GM18526 (cell line): ENCODE data around the gene ASCL5.

ENCODE experiments used
- POLR2A ChIP-seq: IDR thresholded peaks from 3 replicates; pipeline ENCODE4 v1.6.1; 2011; ENCODE audit not compliant: insufficient read length; ENCODE audit errors: extremely low read depth

The ASCL5 gene

DNA sequence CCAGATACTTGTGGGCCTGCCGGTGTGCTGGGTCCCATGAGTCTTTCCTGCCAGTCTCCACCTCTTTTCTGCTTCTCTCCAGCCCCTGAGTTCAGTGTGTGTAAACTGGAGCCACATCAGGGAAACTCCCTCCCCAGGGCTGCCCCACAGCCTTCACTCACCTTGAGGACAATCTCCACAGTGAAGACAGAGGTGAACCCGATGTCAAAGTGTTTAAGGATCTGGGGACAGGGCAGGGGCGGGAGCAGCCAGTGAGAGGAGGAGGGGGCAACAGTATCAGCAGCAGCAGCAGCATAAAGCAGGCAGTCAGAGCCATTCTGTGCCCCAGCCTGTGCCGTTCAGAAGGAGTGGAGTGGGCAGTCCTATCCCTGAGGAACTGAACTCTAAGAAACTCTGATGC lies 58.0 kb downstream of the ASCL5 start:
- TF ChIP-seq POLR2A = no peak

DNA sequence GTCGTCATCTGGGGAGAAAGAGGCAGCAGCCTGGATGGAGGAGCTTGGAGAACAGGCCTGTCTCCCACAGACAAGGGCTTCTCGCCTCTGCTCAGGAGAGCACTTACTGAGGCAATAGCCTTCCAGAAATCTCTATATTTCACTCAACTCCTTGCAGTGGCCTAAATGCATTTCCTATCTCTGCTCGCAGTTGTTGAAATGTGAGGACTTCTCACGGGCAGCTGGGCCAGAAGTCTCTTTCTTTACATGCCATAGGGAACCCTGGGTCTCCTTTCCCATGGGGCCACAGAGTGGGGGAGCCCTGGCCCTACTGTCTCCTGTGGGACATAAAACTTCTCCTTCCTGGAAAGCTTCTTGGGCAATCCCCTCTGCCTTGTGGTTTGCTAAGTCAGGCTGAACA lies 60.0 kb downstream of the ASCL5 start:
- no peak for TF ChIP-seq POLR2A

DNA sequence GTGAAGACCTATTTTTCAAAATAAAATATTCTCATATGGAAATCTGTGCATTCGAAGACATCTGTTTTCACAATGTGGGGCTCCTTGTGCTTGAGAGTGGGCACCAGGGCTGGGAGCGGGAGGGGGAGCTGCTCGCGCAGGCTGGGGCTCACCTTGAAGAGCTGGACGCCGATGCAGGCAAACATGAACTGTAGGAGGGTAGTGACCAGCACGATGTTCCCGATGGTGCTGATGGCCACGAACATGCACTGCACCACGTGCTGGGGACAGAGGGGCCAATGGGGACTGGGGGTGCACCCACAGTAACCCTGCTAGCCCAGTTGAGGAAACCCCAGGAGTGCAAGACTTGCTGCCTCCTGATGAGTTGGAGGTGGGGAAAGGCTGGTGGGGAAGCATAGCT lies 61.3 kb downstream of the ASCL5 start:
- TF ChIP-seq POLR2A = no peak

DNA sequence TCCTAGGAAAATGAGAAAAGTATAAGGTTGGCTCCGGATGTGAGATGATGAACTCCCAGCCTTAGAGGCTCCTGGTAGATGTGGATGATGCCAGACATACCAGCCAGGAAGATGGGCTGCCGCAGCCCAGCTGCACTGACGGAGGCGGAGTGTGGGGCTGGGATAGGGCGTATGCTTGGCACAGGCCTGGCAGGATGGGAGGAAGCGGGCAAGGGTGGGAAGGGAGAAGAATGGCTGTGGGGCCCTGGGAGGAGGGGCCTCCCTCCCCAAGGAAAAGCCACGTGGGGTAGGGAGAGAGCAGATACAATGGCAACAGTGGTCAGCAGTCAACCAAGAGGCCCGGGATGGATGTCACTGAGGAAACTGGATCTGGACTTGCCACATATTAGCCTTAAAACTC lies 62.2 kb downstream of the ASCL5 start:
- no peak for TF ChIP-seq POLR2A
